Urothelium cell line (cell line): ENCODE results near the gene PSTPIP1.

Source experiments
- DNase-seq: peaks from one replicate; pipeline ENCODE4 v3.0.0; 2011; ENCODE audit warnings: low spot score, mixed read lengths
- FAIRE-seq: peaks from 2 replicates; lab custom pipeline; 2011; peaks lifted over from hg19 to GRCh38; lab: Jason Lieb, UNC

The PSTPIP1 gene

DNA sequence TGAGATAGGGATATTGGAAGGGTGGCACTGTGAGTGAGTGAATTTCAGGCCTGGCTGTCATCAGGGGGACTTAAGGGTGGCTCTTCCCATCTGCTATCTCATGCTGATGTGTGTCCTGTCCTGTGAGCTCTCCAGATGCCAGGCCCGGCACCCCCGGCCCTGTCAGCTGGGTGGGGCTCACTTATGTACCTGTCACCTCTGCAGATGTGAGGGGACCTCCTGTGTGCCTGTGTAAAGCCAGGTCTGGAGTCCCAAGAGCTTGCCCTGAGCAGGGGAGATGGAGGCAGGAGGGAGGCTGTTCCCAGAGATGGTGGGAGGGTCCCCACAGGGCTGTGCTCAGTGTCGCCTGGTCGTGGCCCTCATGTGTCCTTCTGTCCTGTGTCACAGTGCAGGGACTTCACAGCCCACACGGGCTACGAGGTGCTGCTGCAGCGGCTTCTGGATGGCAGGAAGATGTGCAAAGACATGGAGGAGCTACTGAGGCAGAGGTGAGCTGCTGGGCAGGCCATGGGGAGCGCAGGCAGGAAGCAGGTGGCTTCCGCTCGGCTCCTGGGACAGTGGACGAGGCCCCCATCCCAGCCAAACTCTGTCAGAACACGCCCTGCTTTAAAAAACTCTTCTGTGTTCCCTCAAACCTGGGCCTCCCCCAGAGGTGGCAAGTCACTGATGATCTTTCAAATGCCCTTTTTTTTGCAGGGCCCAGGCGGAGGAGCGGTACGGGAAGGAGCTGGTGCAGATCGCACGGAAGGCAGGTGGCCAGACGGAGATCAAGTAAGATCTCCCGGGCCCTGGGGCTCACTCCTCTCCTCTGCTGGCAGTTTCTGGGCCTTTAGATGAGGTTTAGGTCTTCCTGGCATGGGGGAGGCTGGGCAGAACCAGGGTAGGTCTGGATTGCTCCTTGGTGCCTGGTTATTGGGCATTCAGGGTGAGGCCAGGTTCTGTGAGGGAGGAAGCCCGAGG is 23.1 kb downstream of the PSTPIP1 start:
- DNase-seq: no peak
- FAIRE-seq: no peak

DNA sequence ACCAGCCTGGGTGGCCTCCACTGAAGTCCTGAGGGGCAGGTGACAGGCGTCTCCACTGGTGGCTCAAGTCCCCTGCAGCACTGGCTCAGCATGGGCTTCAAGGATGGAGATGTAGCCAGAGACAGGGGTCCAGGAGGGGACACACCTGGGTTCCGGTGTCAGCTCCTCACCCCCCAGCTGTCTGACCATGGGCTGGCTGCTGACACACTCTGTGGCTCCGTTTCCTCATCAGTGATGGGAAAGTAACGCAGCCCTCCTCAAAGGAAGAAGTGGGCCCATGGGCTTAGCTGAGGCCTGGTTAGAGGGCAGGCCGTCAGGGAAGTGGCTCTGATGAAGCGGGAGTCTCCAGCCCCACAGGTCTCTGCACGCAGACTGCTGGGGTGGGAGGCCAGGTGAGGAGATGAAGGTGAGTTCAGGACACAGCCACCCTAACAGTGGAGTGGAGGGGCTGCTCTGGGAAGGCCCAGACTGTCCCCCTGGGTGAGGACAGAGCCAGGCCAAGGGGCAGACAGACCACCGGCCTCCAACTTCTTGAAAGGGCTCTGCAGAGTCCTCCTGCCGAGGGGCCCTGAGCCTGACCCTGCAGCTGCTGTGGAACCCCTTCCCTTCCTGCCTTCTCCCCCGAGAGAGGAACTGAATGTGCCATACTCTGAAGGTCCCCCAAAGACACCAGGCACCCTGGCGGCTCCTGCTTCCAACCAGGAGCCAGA is 24.0 kb downstream of the PSTPIP1 start:
- FAIRE-seq (peak; percentile 5), DNase-seq (no peak)

DNA sequence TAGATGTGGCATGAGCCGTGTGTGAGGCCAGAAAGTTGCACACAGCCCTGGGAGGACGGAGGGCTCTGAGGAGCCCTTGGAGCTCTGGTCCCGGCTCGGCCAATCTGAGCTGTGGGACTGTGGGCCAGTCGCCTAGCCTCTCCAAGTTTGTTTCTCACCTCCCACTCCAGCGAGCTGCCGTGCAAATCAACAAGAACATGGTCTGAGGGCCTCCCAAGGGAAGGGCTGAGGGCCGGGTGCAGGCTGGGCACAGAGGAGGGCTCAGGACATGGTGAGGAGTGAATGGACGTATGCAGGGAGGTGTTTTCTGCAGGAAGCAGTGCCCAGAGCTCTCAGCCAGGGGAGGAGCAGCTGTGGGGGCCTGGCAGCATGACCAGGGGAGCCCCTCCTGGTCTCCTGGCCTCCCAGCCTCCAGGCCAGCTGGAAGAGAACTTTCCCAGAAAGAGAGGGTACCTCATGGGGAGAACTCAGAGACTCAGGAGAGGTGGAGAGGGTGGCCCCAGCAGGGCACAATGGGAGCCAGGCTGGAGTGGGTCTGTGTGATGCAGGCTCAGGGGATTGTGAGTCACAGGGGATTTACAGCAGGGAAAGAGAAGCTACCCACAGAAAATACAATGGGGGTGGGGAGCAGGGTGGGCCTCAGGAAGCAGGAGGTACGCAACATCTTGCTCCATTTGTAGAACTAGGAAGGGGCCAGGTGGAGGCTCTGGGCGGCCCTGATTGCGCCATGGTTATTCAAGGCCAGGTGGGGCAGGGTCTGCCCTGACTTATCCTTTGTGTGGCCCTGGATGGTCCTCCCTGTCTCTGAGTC is 24.8 kb downstream of the PSTPIP1 start:
- FAIRE-seq (peak; percentile 23), DNase-seq (no peak)

DNA sequence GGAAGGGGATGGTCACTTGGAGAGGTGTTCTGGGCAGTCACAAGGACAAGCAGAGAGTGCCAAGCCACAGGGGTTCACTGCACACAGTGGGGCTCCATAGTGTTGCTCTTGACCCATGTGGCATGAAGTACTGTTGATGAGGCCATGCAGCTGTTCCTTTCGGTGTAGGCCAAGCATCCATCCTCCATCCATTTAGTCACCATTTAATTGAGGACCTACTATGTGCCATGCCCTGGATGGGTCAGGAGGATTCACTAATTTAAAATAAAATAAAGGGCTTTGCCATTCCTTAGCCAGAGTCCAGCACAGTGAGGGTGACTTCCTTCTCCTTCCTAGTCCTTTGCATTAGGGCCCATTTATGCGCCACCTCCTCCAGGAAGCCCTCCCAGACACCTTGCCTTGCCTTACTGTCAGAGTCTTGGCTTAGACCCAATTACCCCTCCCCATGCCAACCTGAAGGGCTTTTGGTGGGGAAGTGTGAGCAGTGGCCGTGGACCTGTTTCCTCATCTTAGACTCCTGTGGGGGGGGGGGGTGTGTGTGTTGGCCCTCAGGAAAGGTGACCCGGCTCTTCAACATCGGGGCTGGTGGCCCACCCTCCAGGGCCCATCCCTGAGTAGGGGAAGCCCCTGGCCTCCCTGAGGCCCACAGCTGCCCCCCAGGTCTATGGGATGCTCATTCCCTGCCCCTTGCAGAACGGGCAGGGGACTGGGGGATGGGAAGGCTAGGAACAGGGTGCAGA is 25.6 kb downstream of the PSTPIP1 start:
- FAIRE-seq: no peak
- no peak for DNase-seq

DNA sequence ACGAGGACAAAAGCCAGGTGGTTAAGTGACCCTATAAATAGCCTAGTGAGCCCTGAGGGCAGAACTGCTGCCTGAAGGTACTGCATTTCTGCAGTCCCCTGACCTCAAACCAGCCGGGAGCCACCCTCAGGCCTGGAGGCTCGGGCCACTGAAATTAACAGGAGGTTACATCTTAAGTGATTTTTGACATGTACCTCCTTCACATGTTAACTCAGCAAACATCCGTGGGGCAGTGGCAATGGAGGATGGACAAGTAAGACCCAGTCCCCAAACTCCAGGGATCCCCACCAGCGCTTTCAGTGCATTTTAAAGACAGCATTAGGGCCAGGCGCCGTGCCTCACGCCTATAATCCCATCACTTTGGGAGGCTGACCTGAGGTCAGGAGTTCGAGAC is 26.2 kb downstream of the PSTPIP1 start:
- DNase-seq (no peak), FAIRE-seq (no peak)

DNA sequence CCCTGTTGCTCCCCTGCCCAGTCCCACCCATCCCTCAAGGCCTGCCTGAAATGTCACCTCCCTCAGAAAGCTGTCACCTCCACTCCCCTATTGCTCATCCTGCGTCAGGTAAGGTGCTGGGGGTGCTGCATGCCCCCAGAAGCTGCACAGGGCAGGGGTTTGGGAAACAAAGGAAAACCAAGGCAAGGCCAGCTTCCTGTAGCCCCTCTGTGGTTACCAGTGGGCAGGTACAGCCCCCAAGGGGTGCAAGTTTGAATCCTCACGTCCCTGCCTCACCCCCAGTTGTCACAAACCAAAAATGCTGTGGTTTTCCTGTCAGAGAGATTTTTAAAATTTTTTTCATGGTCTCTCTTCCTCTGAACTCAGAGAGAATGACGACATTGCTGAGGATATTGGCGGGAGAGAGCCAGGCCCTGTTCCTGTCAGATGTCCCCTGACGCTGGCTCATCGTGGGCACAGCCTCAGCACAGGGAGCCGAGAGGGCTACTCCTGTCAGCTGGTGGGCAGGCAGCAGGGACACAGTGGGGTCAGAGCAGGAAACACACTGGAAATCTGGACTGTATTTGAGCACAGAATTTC is 27.0 kb downstream of the PSTPIP1 start:
- peak; percentile 71 for DNase-seq
- peak; percentile 44 for FAIRE-seq

DNA sequence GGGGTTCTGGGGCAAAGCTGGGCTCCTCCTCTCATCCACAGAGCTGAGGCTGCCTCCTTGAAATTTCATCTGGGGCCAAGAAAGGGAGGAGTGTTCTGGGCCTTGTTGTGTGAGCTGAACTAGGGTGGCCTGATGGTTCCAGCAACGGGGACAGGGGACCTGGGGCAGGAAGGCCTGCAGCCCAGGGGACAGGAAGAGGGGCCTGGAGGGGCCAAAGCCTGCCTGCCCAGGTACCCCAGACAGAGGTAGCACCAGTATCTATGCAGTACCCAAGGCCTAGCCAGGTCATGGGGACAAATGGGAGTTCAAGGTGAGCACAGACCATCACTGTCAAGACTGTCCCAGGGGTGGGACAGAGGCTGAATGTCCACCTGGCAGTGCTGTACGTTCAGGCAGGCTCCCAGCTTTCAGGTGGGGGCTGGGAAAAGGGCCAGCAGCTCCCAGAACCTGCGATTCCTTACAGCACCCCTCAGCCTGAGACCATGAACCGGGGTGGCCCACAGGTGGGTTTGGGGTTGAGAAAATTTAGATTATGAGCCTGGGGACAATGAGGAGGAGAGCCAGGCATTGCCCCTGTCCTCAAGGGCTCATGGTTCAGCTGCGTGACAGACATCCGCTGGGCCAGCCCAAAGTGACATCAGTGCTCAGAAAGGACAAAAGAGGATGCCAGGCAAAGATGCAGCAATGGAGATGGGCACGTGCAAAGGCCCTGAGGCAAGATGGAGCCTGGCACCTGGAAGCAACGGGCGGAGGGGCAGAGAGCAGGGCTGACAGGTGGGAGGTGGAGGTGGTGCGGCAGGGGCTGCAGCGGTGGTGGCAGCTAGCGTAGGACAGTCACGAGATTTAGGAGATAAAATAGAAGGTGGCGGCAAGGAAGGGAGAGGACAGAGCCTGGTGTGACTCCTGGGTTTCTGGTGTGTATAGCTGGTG is 28.0 kb downstream of the PSTPIP1 start:
- FAIRE-seq (no peak), DNase-seq (no peak)

DNA sequence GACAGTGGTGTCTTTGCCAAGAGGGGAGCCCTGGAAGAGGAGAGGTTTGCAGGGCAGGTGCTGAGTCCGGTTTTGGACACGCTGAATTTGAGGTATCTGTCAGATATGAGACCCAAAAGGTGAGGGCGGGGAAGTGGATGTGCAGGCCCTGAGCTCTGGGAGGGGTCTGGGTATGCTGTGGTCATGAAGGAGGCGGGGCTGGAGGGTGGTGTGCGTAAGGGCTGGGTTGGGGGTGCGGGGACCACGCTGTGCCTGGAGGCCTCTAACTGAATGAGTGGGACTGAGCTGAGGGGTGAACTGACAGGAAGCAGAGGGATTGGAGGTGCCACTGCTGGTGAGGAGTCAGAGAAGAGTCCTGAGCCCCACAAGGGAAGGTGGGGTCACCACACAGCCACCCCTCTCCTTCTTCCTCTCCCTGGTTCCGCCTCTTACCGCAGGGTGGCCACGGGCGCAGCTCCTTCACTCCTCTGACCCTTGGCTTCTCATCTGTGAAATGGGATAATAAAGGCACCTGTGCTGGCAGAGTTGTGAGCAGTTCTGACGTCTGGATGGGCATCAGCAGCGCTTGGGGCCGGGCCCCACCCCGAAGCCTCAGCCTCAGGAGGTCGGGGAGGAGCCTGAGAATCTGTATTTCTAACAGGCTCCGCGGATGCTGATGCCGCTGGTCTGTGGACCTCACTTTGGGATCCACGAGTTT is 28.8 kb downstream of the PSTPIP1 start:
- DNase-seq (no peak), FAIRE-seq (no peak)

DNA sequence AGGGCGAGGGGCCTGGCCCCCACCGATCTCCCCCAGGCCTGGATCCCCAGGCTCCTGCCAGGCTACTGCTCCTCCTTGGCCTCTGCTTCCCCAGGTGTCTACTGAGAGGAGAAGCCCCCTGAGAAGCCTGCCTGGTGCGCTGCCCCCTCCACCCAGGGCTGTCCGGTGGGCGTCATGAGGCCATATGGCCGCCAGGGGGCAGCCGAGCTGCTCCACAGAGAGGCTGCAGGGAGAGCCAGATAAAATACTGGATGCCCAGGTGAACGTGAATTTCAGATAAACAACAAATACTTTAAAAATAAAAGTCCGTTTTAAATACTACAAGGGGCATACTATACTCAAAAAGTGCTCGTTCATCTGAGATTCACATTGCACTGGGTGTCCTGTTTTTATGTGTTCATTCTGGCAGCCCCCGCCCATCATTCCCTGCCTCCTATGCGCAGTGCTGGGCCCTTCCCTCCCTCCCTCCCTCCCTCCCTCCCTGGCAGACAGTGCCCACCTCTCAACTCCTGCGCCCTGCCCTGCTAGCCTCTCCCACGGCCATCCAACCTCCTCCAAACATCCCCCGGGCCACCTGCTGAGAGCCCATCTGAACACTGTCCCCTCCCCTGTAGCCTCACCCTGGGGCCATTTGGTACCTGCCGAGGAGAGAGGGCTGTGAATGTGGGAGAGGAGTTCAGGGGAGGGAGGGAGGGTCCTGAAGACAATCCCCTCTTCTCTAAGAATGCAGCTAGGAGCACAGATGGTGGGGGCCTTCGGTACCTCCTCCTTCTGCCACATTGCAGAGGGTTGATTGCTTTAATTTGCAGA is 29.6 kb downstream of the PSTPIP1 start:
- FAIRE-seq: peak; percentile 74
- DNase-seq: peak; percentile 77

DNA sequence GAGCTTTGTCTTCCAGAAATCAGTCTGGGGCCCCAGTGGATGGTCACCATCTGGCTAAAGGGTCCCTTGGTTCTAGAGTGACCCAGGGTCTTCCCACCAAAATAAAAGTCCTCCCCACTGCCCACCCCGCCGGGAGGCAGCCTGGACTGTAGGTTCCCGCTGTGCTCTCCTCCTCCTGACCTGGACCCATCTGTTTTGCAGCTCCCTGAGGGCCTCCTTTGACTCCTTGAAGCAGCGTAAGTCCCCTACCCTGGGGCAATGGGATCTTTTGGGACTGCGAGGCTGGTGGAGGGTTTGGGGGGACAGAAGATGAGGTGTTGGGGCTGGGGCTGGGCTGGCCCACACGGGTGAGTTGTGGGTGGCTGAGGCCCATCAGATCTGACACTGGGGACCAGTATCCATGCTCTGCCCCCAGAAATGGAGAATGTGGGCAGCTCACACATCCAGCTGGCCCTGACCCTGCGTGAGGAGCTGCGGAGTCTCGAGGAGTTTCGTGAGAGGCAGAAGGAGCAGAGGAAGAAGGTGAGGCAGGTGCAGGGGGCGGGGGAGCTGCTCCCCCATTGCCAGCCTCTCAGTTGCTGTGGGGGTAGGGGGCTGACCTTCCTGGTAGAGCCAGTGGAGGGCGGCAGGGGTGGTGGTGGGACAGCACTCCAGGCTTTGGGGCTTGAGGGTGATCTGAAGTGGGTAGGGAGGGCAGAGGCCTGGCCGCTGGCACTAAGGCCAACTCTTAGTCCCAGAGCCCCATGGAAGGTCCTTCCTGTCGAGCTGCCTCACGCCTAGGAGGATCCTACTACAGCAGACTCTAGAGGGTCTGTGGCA is 30.4 kb downstream of the PSTPIP1 start:
- DNase-seq (no peak), FAIRE-seq (no peak)

DNA sequence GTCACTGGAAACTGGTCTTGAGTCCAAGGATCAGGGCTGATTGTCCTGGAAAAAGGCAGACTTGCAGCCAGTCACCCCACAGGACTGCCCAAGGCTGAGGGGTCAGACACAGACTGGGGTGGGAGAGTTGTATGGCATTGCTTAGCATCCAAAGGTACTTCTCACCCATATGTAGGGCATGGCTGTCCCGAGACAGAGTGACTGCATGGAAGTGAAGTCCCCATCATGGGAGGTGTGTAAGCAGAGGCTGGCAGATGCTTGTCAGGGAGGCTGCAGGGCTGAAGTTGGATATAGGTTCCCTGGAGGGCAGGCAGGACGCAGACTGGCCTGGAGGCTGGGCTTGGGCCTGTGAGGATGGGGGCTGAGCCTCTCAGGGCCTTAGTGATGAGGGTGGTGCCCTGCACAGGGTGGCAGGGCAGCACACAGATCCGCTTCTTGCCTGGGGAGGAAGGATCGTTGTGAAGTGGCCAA is 31.1 kb downstream of the PSTPIP1 start:
- DNase-seq (no peak), FAIRE-seq (no peak)

DNA sequence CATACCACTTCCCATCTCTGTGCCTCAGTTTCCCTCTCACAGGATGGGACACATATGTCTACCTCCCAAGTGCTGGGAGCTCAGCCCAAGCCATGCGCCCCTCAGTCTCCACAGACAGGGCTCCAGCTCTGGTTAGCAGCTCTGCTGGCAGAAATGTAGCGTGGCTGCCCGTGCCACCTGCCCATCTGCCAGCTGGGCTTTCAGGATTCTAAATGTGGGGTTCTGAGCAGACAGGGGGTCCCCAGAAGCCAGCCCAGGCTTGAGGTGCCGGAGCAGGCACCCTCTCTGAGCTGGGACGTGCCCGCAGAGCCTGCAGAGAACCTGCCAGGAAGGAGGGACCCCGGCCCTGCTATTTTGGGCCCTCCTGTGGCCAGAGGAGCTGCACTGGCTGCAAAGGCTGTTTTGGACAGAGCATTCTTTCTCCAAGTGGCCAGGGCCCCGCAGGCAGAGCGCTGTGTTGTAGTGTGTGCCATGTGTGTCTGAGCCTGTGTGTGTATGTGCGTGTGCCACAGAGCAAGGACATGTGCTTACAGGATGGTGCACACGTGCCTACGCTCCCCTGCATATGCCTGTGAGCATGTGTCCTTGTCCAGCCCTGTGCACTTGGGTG is 31.7 kb downstream of the PSTPIP1 start:
- no peak for FAIRE-seq

DNA sequence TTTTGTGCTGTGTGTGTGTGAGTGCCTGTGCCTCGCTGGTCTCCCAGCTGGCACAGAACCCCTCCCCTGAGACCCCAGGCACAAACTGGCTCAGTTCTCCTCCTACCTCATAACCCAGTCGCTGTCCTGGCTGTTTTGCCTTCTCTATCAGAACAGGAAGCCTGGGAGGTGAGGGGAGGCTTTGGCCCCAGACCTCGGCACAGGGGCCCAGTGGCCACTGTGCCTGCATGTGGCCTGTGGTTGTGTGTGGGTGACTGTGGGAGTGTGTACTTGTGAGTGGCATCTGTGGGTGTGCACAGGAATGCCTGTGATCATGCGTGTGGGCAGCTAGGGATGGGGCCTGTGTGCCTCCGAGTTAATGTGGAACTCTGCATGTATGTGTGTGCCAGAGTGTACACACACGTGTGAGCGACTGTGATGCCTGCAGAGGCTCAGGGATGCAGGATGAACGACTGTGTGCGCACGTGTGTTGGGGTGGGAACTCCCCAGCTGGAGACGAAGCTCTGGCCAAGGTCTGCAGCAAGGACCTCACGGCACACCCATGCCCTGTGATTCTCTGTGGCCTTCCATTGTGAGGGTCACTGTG is 32.3 kb downstream of the PSTPIP1 start:
- DNase-seq (no peak), FAIRE-seq (peak; percentile 76)

More for the DNA sequence above, 31.7 kb downstream of the PSTPIP1 start:
- DNase-seq: no peak

DNA sequence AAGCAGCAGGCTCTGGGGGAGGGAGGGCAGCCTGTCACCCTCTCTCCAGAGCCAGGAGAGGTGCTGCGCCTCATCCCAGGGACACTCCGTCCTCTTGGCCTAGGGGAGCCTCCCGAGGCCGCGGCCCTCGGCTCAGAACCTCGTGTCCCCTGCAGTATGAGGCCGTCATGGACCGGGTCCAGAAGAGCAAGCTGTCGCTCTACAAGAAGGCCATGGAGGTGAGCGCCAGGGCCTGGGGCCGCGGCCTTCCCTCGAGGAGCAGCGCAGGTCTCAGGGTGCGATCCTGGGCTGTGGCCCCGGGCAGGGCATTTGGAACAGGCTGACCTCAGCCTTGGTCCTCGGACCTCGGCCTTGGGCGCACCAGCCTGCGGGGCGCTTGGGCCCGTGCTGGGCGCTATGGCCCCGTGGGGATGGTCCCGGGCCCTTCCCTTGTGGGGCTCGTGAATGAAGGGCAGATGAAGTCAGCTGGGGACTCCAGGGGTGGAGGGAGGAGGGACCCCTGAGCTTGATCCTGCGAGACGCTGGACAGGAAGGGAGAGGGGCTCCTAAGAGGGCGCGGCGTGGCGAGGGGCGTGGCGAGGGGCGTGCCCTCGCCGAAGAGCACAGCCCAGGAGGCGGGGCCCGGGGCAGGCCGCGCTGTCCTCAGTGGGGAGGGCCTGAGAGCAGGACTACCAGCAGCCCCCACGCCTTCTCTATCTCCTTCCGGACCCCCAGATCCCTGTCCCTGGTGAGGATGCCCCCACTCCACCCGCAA is 32.9 kb downstream of the PSTPIP1 start:
- FAIRE-seq (no peak), DNase-seq (no peak)
